Measurements from ENCODE around the gene ARF6.
A peak's percentile ranks its signal among the peaks of the same experiment; 100 is the strongest.

ARF6 gene

DNA sequence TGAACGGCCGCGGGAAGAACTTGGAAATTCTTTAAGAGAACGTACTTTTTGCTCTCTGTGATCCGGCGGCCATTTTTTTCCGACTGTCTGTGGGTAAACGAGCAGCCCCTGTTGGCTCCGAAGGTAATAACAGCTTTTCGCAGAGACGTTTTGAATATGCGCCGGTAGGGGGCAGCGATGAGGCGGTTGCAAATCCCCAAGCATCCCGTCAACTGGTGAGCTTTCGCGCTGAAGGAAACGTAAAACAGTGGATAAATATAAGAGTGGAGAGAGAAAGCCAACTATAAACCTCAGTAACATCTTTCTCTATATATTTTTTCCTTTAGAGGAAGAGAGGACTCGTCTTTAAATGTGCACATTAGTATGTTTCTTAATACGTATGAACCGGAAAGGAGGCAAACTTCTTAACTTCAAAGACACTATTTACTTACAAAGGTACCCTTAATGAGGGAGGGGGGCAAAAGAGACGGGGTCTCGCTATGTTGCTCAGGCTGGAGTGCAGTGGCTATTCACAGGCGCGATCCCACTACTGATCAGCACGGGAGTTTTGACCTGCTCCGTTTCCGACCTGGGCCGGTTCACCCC lies 30.7 kb upstream of the ARF6 start:
- H3K27ac ChIP-seq, result peak overlapping the region; percentile 93
- TF ChIP-seq, protein P1, sequence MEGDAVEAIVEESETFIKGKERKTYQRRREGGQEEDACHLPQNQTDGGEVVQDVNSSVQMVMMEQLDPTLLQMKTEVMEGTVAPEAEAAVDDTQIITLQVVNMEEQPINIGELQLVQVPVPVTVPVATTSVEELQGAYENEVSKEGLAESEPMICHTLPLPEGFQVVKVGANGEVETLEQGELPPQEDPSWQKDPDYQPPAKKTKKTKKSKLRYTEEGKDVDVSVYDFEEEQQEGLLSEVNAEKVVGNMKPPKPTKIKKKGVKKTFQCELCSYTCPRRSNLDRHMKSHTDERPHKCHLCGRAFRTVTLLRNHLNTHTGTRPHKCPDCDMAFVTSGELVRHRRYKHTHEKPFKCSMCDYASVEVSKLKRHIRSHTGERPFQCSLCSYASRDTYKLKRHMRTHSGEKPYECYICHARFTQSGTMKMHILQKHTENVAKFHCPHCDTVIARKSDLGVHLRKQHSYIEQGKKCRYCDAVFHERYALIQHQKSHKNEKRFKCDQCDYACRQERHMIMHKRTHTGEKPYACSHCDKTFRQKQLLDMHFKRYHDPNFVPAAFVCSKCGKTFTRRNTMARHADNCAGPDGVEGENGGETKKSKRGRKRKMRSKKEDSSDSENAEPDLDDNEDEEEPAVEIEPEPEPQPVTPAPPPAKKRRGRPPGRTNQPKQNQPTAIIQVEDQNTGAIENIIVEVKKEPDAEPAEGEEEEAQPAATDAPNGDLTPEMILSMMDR (conservative IDR thresholded peaks at IDR 0.05; ENCODE audit: low read depth), result peak; percentile 100
- CTCF ChIA-PET, result interaction anchor here (0.5 to 3.3 kb wide), 46 partner anchors 10 to 403 kb away, joined by 3 to 38 read pairs (median 3); partner anchors contain the start of genes ARF6, NEMF and VCPKMT
- peak; percentile 56 for DNase-seq (ENCODE audit: low spot score)
- POLR2A ChIA-PET (ENCODE audit: low non-redundant PET), result interaction anchor here (0.6 to 1.0 kb wide), 3 partner anchors 10 to 276 kb away, joined by 3 to 4 read pairs (median 3); partner anchors contain the start of gene NEMF

DNA sequence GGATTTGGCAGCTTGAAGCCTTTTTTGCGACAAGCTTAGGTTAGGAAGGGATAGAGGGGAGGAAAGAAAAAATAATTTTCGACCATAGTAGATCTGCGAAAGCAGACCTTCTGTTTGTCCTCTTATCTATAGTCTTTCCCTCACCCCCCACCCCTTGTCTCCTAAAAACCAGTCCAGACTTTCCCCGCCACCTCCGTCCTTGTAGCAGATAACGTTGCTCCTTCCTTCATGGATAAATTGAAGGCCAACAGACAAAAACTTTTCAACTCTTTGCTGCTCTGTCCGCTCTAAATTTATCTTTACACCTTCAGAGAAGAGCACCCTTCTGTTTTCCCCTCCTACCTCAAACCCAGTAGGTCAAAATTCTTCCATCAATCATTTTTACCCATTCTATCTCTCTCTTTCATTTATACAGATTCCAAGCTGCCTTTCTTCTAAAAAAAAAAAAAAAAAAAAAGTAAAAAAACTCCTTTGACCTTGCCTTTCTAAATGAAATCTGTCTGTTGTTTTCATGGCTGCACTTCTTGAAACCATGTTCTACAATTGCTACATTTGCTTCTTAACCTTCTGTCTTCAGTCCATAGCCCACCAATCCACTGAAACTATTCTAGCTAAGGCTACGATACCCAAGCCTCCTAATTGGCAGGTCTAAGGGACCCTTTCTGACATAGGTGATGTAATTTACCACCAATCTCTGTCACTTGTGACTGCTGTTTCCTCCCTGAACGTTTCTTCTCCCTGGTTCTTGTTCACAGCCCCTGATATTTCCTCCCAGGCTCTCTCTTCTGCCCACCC lies 29.2 kb upstream of the ARF6 start:
- POLR2A ChIA-PET (ENCODE audit: low non-redundant PET), result interaction anchor here (0.7 kb wide), 2 partner anchors 29 to 76 kb away, joined by 5 to 6 read pairs; partner anchors contain the start of gene ARF6
- CTCF ChIA-PET, result interaction anchor here (3.3 kb wide), 1 partner anchor 11 kb away, joined by 38 read pairs; the partner anchor contains the start of gene NEMF
- TF ChIP-seq, protein P1 (conservative IDR thresholded peaks at IDR 0.05; ENCODE audit: low read depth), result no peak
- H3K27ac ChIP-seq, result peak overlapping the region; percentile 93
- DNase-seq (ENCODE audit: low spot score), result no peak

DNA sequence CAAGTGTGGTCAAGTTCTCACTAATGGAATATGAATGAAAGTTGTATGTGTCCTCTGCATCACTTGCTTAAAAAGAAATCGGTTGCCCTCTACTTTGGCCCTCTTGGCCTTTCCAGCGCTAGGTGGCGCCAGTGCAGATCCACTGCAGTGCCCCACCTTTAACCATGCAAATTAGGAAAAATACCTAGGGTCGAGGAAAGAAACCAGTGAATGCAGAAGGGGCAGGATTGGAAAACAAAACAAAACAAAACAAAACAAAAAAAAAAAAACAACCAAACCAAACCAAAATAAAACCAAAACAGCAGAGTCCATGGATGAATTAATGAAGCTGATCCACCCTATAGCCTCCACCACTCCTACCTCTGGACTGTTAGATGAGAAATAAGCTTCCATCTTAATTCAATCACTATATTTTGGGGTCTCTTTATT lies 27.4 kb upstream of the ARF6 start:
- POLR2A ChIA-PET (ENCODE audit: low non-redundant PET), result no interaction called here
- DNase-seq (ENCODE audit: low spot score), result peak; percentile 36
- TF ChIP-seq, protein P1 (conservative IDR thresholded peaks at IDR 0.05; ENCODE audit: low read depth), result peak; percentile 93
- CTCF ChIA-PET, result interaction anchor here (0.5 to 1.4 kb wide), 17 partner anchors 8 to 509 kb away, joined by 3 to 11 read pairs (median 5); partner anchors contain the start of gene ARF6
- H3K27ac ChIP-seq, result no peak overlapping the region

DNA sequence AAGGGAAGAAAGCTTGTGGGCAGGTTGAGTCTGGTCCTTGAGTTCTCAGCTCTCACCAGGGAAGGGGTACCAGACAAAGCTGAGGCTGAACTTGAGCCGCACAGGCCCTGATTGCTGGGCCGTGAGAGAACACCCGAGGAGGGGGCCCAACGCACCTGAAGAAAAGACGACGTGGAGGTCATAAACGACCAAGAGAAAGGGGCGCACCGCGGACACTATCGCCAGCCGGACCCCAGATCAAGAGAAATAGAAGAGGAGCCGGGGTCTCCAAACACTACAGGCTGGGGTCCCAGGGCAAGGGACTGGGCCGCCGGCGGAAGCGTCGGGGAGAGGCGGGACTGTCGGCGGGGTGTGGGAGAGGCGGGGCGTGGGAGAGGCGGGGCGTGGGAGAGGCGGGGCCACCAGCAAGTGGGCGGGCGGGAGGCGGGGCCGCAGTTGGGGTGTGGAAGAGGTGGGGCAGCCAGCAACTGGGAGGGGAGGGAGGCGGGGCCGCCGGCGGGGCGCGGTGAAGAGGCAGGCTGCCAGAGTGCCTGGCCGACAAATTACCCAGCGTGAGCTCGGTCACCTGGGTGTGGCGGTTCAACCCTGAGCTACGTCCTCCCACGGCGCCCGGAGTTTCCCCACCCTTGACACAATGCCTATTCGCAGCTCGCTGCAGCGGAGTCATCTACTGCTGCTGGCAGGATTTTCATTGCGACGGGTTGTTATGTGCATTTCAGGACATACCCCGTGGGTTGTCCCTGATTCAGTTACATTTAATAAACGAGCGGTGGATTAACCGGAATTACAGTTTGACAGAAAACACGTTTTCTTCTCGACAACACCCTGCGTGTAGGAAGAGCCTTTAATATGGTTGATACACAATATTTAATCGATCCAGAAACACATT lies 24.8 kb upstream of the ARF6 start:
- peak overlapping the region; percentile 92 for H3K27ac ChIP-seq
- DNase-seq (ENCODE audit: low spot score), result peak; percentile 95
- POLR2A ChIA-PET (ENCODE audit: low non-redundant PET), result interaction anchor here (0.6 to 1.3 kb wide), 5 partner anchors 9 to 135 kb away, joined by 3 to 9 read pairs (median 3); partner anchors contain the start of gene ARF6
- CTCF ChIA-PET, result interaction anchor here (0.6 kb wide), 5 partner anchors 14 to 236 kb away, joined by 3 to 4 read pairs (median 3); no protein-coding TSS in a partner anchor
- TF ChIP-seq, protein P1 (conservative IDR thresholded peaks at IDR 0.05; ENCODE audit: low read depth), result no peak

DNA sequence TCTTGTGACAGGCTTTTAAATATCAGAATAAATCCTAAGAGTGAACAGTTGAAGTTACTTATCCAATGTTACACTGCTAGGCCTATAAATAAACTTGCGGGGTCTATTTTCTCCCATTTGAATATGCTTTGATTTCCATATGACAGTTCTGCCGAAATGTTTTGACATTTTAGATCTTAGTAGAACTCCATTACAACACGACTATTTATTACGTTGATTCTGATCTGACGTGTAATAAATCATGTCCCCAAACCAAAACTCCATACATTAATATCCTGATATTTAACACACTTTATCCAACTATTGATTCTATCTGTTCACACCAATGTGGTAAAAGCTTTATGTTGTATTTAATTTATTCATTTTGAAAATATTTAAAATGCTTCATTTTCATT lies 24.2 kb upstream of the ARF6 start:
- no peak for DNase-seq (ENCODE audit: low spot score)
- TF ChIP-seq, protein P1 (conservative IDR thresholded peaks at IDR 0.05; ENCODE audit: low read depth), result no peak
- ChIA-PET CTCF (interaction anchor here (0.6 kb wide), 2 partner anchors 104 to 229 kb away, joined by 3 to 4 read pairs; no protein-coding TSS in a partner anchor), POLR2A (ENCODE audit: low non-redundant PET) (interaction anchor here (0.6 to 1.0 kb wide), 2 partner anchors 8 to 132 kb away, joined by 3 read pairs; no protein-coding TSS in a partner anchor)
- peak overlapping the region; percentile 92 for H3K27ac ChIP-seq

All from RWPE1 (cell line).